Small intestine (tissue), 7 donors: ENCODE data around the gene LPIN1. TPM values are rescaled to one million over a fixed set of nuclear protein-coding genes. Genes with fewer than 3 reads are reported as not detected.

Experiments used
- DNase-seq, 2 donors: peaks; one replicate each; pipeline versions ENCODE4 v3.0.0 to v3.0.0-alpha.2; 2013
- FAIRE-seq: peaks from 2 replicates; lab custom pipeline; 2012; peaks lifted over from hg19 to GRCh38; lab: Jason Lieb, UNC
- H3K27ac ChIP-seq, 3 donors: one replicate each; pipeline ENCODE4 v1.5.1; 2013; ENCODE audit warnings: low read length in 2 of 3, mild to moderate bottlenecking in 2 of 3, control low read depth in 1 of 3, inconsistent platforms in 1 of 3, low read depth in 1 of 3, moderate library complexity in 1 of 3
- H3K27me3 ChIP-seq, 3 donors: one replicate each; pipeline ENCODE4 v1.6.1; 2013; ENCODE audit warnings: low read length in 3 of 3, inconsistent platforms in 1 of 3; ENCODE audit not compliant: control insufficient read depth in 3 of 3, insufficient read depth in 3 of 3
- H3K36me3 ChIP-seq, 3 donors: one replicate each; pipeline ENCODE4 v1.6.1; 2013; ENCODE audit warnings: low read length in 3 of 3, inconsistent platforms in 1 of 3, low read depth in 1 of 3, mild to moderate bottlenecking in 1 of 3, moderate library complexity in 1 of 3; ENCODE audit not compliant: control insufficient read depth in 3 of 3, insufficient read depth in 2 of 3
- H3K4me1 ChIP-seq, 3 donors: one replicate each; pipeline ENCODE4 v1.6.1; 2013; ENCODE audit warnings: low read length in 2 of 3, inconsistent platforms in 1 of 3, low read depth in 1 of 3, mild to moderate bottlenecking in 1 of 3, moderate library complexity in 1 of 3; ENCODE audit not compliant: control insufficient read depth in 3 of 3, insufficient read depth in 2 of 3
- H3K4me3 ChIP-seq, 3 donors: one replicate each; pipeline ENCODE4 v1.5.1; 2013; ENCODE audit warnings: low read length in 3 of 3, control low read depth in 1 of 3, inconsistent platforms in 1 of 3, low read depth in 1 of 3, mild to moderate bottlenecking in 1 of 3, moderate library complexity in 1 of 3
- H3K9me3 ChIP-seq, 2 donors: one replicate each; pipeline ENCODE4 v1.6.1; 2013; ENCODE audit warnings: low read depth in 1 of 2, low read length in 1 of 2; ENCODE audit not compliant: control insufficient read depth in 2 of 2, insufficient read depth in 1 of 2
- WGBS, 3 donors: extraction: QIAGEN DNeasy Blood & Tissue Kit; methylation state at CpG; one replicate each; pipeline ENCODE4 v1.1.7; 2013; 5-methylcytosine and 5-hydroxymethylcytosine counted together
- polyA plus RNA-seq, 4 donors: library from polyadenylated mRNA; stranded (reverse) in 3 of 4; unstranded in 1 of 4; fragments of 200-250 nt in 3 of 4; fragments of 120-200 nt in 1 of 4; gene quantifications; one replicate each; pipeline versions ENCODE4 v1.2.1 to v1.2.3, GENCODE V29; 2013
- donor health status: healthy with polysubstance abuse.
- donor health status: control.
- donor health status: control.
- donor health status: Bipolar disorder and iron deficiency.
- donor health status: healthy.

LPIN1 gene
- polyA plus RNA-seq, 4 donors = 7.2 to 17.1 (median 8.5) TPM

GRCh38 chr2:11865805-11866204 lies 119.4 kb downstream of the LPIN1 start:
- H3K27me3 ChIP-seq = peaks cover 0 to 8% (median 3%) of the 10 kb centered on the region in 3 donors
- DNase-seq (no peak), FAIRE-seq (no peak)
- 81 to 91% (median 90%) methylated on average over 13 of the region's 13 CpGs for WGBS, 3 donors
- H3K36me3 ChIP-seq = no peaks in the 10 kb centered on the region
- no peak overlapping the region for H3K4me3 ChIP-seq
- no peaks in the 10 kb centered on the region for H3K9me3 ChIP-seq
- H3K27ac ChIP-seq = no peak overlapping the region
- no peaks in the 10 kb centered on the region for H3K4me1 ChIP-seq

GRCh38 chr2:11866358-11867335 lies 120.2 kb downstream of the LPIN1 start:
- Histone ChIP-seq H3K36me3 (no peaks in the 10 kb centered on the region), H3K27ac (no peak overlapping the region), H3K27me3 (peaks cover 0 to 8% (median 3%) of the 10 kb centered on the region in 3 donors), H3K4me1 (no peaks in the 10 kb centered on the region), H3K9me3 (no peaks in the 10 kb centered on the region), H3K4me3 (no peak overlapping the region)
- FAIRE-seq (no peak), DNase-seq (no peak)
- WGBS, 3 donors = 45 to 63% (median 50%) methylated on average over 12 of the region's 12 CpGs

GRCh38 chr2:11867926-11868325 lies 121.5 kb downstream of the LPIN1 start:
- no peak for FAIRE-seq
- H3K4me1 ChIP-seq = no peaks in the 10 kb centered on the region
- no peaks in the 10 kb centered on the region for H3K36me3 ChIP-seq
- no peaks in the 10 kb centered on the region for H3K9me3 ChIP-seq
- H3K27me3 ChIP-seq = peaks cover 0 to 5% (median 3%) of the 10 kb centered on the region in 3 donors
- WGBS, 3 donors = 84 to 85% (median 85%) methylated on average over 2 of the region's 2 CpGs
- no peak for DNase-seq
- H3K27ac ChIP-seq = no peak overlapping the region
- H3K4me3 ChIP-seq = no peak overlapping the region

- no peak for DNase-seq
- Histone ChIP-seq H3K4me3 (no peak overlapping the region), H3K4me1 (no peaks in the 10 kb centered on the region), H3K36me3 (no peaks in the 10 kb centered on the region), H3K27ac (no peak overlapping the region), H3K27me3 (no peaks in the 10 kb centered on the region), H3K9me3 (no peaks in the 10 kb centered on the region)
- no peak for FAIRE-seq
- WGBS, 3 donors = 84 to 89% (median 85%) methylated on average over 8 of the region's 8 CpGs
Measured at GRCh38 chr2:11869391-11869991, 123.1 kb downstream of the LPIN1 start.

GRCh38 chr2:11870064-11870463 lies 123.6 kb downstream of the LPIN1 start:
- no peak overlapping the region for H3K4me3 ChIP-seq
- no peak overlapping the region for H3K27ac ChIP-seq
- WGBS, 3 donors = 18 to 45% (median 43%) methylated on average over 2 of the region's 2 CpGs
- H3K27me3 ChIP-seq = no peaks in the 10 kb centered on the region
- DNase-seq = no peak
- no peaks in the 10 kb centered on the region for H3K9me3 ChIP-seq
- FAIRE-seq = no peak
- no peaks in the 10 kb centered on the region for H3K4me1 ChIP-seq
- H3K36me3 ChIP-seq = no peaks in the 10 kb centered on the region

- H3K27ac ChIP-seq = no peak overlapping the region
- no peak overlapping the region for H3K4me3 ChIP-seq
- H3K27me3 ChIP-seq = no peaks in the 10 kb centered on the region
- FAIRE-seq = no peak
- no peak for DNase-seq
- 77 to 80% (median 80%) methylated on average over 5 of the region's 5 CpGs for WGBS, 3 donors
- no peaks in the 10 kb centered on the region for H3K36me3 ChIP-seq
- no peaks in the 10 kb centered on the region for H3K4me1 ChIP-seq
- H3K9me3 ChIP-seq = no peaks in the 10 kb centered on the region
Measured at GRCh38 chr2:11870584-11870983, 124.2 kb downstream of the LPIN1 start.

GRCh38 chr2:11871421-11871820 lies 125.0 kb downstream of the LPIN1 start:
- no peaks in the 10 kb centered on the region for H3K36me3 ChIP-seq
- no peaks in the 10 kb centered on the region for H3K9me3 ChIP-seq
- WGBS, 3 donors = 81 to 91% (median 83%) methylated on average over 4 of the region's 4 CpGs
- no peak for FAIRE-seq
- DNase-seq = no peak
- H3K4me1 ChIP-seq = no peaks in the 10 kb centered on the region
- H3K4me3 ChIP-seq = no peak overlapping the region
- no peaks in the 10 kb centered on the region for H3K27me3 ChIP-seq
- no peak overlapping the region for H3K27ac ChIP-seq

- Histone ChIP-seq H3K27me3 (no peaks in the 10 kb centered on the region), H3K9me3 (no peaks in the 10 kb centered on the region), H3K4me3 (no peak overlapping the region), H3K36me3 (no peaks in the 10 kb centered on the region), H3K4me1 (no peaks in the 10 kb centered on the region), H3K27ac (no peak overlapping the region)
- DNase-seq (no peak), FAIRE-seq (no peak)
- WGBS, 3 donors = 37 to 41% (median 38%) methylated on average over 5 of the region's 5 CpGs
Measured at GRCh38 chr2:11872247-11872947, 126.0 kb downstream of the LPIN1 start.
